Fibroblast of skin of right biceps (primary cell): ENCODE data around the gene CCDC12.

Experiments used
- DNase-seq: peaks from one replicate; pipeline ENCODE4 v3.0.0-alpha.2; 2013

CCDC12 gene

DNA sequence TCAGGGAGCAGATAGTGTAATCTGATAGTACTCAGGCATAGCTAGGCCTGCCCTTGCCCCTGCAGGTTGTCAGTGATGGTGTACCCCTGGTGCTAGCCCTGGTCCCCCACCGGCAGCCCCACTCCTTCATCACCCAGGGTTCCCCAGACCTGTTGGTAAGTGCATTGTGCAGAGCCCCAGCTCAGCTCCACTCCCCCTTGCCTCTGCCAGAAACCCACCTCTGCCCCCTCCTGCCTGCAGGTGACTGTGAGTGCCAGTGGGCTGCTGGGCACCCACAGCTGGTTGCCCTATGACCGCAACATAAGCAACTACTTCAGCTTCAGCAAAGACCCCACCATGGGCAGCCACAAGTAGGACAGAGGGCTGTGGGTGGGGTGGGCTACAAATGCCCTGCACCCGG, 30.5 kb upstream of the CCDC12 start:
- DNase-seq, result no peak

GRCh38 chr3:47006145-47006651, 29.7 kb upstream of the CCDC12 start:
- no peak for DNase-seq

- DNase-seq, result no peak
Measured at GRCh38 chr3:47005212-47006144, 28.9 kb upstream of the CCDC12 start.

DNA sequence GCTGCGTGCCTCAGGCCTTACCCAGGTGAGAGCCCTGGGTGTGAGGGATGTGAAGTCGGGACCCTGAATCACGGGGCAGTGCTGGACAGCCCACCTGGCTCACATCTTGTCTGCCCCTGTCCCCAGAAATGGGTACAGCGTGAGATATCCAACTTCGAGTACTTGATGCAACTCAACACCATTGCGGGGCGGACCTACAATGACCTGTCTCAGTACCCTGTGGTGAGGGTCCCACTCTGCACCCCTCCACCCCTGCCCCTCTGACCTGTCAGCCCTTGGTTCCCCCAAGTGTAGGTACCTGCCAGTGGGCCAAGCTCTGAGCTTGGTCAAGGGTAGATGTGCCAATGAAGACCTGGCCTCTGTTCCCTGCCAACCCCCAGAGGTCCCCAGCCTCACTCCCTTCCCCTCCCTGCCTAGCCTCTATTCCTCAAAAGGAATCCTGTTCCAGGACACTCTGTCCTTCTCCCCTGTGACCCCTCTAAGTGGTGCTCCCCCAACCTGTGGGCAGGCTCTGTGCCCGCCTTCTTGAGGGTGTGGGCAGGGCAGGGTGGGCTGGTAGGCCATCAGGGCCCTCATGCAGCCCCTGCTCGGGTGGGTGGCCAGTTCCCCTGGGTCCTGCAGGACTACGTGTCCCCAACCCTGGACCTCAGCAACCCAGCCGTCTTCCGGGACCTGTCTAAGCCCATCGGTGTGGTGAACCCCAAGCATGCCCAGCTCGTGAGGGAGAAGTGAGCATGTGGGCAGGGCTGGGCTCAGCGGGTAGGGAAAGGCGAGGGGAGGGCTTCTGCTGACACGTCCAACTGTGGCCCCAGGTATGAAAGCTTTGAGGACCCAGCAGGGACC, 28.0 kb upstream of the CCDC12 start:
- no peak for DNase-seq

DNA sequence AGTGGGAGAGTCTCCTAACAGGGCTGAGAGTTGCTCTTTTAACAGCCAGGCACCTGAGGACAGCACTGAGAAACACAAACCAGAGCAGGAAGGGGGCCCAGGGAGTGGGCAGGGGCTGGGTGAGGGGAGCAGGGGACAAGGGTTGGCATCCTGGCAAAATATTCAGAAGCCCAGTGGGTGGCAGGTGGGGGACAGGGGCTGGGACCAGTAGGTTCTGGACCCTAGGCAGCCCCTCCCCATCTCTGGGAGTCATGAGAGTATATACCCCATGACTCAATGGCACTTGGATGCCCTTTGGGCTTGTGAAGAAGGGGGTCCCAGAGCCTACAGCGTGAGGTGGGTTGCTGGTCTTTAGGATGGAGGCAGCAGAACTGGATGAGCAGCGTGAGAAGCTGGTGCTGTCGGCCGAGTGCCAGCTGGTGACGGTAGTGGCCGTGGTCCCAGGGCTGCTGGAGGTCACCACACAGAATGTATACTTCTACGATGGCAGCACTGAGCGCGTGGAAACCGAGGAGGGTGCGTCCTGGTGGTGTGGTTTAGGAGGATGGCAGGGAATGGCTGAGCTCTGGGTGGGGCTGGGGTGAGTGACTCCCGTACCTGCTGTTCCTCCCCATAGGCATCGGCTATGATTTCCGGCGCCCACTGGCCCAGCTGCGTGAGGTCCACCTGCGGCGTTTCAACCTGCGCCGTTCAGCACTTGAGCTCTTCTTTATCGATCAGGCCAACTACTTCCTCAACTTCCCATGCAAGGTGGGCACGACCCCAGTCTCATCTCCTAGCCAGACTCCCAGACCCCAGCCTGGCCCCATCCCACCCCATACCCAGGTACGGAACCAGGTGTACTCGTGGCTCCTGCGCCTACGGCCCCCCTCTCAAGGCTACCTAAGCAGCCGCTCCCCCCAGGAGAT, 27.2 kb upstream of the CCDC12 start:
- no peak for DNase-seq

DNA sequence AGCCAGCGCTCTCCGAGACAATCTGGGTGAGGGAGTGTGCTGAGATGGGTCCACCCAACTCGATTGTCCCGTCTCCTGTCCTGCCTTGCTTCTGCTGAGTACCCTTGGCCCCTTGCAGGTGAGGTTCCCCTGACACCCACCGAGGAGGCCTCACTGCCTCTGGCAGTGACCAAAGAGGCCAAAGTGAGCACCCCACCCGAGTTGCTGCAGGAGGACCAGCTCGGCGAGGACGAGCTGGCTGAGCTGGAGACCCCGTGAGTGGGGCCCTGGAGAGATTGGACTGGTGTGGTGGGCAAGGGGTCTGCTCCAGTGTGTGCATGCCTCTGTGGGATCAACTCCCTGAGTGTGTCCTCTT, 26.5 kb upstream of the CCDC12 start:
- DNase-seq, result no peak

DNA sequence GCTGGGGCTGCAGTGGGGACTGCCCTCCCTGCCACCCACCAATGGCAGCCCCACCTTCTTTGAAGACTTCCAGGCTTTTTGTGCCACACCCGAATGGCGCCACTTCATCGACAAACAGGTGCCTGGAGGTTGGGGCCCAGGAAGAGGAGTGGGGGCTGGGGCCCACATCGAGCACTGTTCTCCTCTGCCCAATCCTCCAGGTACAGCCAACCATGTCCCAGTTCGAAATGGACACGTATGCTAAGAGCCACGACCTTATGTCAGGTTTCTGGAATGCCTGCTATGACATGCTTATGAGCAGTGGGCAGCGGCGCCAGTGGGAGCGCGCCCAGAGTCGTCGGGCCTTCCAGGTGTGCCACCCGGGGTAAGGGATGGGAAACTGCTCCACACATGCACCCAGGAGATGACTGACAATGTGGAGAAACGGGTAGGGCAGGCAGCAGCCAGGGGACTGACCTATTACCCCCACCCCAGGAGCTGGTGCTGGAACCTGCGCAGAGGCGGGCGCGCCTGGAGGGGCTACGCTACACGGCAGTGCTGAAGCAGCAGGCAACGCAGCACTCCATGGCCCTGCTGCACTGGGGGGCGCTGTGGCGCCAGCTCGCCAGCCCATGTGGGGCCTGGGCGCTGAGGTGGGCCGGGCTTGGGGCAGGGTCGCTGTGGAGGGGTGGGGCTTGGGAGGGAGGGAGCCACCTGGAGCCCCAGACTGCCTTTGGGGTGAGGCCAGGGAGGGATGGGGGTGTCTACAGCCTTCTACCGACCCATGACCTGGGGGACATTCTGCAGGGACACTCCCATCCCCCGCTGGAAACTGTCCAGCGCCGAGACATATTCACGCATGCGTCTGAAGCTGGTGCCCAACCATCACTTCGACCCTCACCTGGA, 25.9 kb upstream of the CCDC12 start:
- no peak for DNase-seq

- DNase-seq, result no peak
Measured at GRCh38 chr3:47001731-47002170, 25.2 kb upstream of the CCDC12 start.

- no peak for DNase-seq
Measured at GRCh38 chr3:47000922-47001730, 24.6 kb upstream of the CCDC12 start.

DNA sequence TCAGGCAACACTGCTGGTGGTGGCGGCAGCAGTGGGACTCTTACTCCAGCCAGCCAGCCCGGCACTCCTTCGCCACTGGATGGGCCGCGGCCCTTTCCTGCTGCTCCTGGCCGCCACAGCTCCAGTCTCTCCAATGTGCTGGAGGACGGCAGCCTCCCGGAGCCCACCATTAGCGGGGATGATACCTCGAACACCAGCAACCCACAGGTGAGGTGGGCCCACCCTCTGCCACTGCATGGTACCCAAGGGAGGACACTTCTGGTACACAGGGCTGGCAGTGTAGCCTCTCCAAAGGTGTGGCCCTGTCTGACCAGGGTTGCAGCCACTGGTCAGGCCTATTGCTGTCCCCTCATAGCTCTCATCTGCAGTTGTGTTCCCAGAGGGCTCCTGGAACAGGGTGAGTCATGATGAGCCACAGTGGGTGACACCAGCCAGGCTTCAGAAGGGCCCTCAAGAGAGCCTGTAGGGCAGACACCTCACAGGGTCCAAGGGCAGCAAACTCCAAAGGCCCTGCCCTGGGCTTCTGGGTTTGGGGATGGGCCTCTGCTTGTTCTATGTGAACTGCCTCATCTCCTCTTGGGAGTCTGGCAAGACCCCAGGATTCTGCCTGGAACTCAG, 23.8 kb upstream of the CCDC12 start:
- DNase-seq, result peak; percentile 8

GRCh38 chr3:46999516-47000197, 23.1 kb upstream of the CCDC12 start:
- no peak for DNase-seq

GRCh38 chr3:46998852-46999515, 22.4 kb upstream of the CCDC12 start:
- DNase-seq, result no peak

DNA sequence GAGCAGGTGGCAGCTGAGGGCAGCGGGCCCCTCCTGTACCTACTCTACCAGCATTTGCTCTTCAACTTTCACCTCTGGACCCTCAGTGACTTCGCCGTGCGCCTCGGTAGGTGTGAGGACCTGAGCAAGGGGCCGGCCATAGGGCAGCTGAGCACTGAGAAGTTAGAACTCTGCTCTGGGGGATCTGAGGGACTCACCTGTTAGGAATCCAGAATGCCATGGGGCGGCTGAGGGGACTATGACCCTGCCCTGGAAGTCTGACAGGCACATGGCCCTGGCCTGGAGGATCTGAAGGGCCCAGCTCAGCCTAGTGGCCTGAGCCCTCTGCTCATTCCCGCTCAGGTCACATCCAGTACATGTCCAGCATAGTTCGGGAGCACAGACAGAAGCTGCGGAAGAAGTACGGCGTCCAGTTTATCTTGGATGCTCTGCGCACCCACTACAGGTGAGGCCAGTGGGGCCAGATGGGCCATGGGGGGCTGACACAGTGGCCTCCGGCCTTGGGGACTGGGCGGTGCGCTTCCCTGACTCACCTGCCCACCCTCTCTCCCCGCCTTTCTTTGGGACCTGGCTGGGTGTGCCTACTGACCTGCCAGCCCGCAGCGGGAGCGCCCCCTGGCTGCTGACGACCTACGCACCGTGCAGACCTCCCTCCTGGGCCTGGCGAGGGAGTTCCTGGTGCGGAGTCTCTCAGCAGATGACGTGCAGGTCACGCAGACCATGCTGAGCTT, 21.7 kb upstream of the CCDC12 start:
- DNase-seq, result peak; percentile 33

GRCh38 chr3:46997453-46998091, 21.0 kb upstream of the CCDC12 start:
- DNase-seq, result no peak

- peak; percentile 20 for DNase-seq
Measured at GRCh38 chr3:46996689-46997452, 20.3 kb upstream of the CCDC12 start.

- no peak for DNase-seq
Measured at GRCh38 chr3:46995901-46996562, 19.5 kb upstream of the CCDC12 start.
